Thyroid gland (tissue), 4 donors: Measurements from ENCODE around the gene PEX14.

Source experiments
- POLR2A ChIP-seq, 2 donors: fragments of 450-650 bp; IDR thresholded peaks; one replicate each; pipeline ENCODE4 v1.6.1; 2017; ENCODE audit warnings: antibody characterized with exemption in 2 of 2, mild to moderate bottlenecking in 2 of 2, moderate library complexity in 1 of 2
- TF ChIP-seq, protein P1 (sequence below), 6 experiments: fragments of 200-600 bp in 3 of 6; fragments of 450-650 bp in 3 of 6; sonication (generic) in 3 of 6; IDR thresholded peaks; one replicate each; pipeline ENCODE4 v1.5.1; 2016 to 2019; ENCODE audit warnings: antibody characterized with exemption in 6 of 6, mild to moderate bottlenecking in 2 of 6, inconsistent platforms in 1 of 6, moderate library complexity in 1 of 6

DNA sequence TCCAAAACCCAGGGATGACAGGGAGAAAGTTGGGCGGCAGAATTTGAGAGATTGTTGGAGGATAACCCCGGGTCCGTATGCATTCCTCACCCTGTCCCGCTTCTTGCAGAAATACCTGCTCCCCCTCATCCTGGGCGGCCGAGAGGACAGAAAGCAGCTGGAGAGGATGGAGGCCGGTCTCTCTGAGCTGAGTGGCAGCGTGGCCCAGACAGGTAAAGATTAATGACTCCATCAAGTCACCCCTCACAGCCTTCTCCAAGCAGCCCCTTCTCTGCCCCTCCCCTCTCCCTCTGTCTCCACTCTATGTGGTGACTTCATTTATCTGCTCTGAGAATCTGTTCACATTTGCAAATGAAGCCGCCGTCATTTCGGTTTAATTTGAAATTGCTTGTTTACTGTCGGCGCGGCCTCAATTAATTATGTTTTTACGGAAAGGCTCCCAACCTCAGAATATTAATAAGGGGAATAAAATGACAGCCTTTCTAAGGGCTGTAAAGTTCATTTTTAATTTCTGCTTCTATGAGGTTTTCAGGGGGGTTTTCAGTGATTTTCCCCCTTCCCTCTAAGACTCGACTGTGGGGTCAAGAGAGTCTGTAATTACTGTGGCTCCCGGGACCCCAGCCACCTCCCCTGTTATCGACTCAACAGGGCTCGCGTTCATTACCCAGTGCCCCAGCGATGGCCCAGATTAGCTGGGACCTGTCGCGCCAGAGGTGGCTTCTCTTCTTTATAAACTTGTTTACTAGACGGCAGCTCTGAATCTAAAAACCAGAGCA lies 148.3 kb downstream of the PEX14 start:
- TF ChIP-seq POLR2A (IDR thresholded peaks at IDR 0.05) = no peak
- TF ChIP-seq, protein P1, sequence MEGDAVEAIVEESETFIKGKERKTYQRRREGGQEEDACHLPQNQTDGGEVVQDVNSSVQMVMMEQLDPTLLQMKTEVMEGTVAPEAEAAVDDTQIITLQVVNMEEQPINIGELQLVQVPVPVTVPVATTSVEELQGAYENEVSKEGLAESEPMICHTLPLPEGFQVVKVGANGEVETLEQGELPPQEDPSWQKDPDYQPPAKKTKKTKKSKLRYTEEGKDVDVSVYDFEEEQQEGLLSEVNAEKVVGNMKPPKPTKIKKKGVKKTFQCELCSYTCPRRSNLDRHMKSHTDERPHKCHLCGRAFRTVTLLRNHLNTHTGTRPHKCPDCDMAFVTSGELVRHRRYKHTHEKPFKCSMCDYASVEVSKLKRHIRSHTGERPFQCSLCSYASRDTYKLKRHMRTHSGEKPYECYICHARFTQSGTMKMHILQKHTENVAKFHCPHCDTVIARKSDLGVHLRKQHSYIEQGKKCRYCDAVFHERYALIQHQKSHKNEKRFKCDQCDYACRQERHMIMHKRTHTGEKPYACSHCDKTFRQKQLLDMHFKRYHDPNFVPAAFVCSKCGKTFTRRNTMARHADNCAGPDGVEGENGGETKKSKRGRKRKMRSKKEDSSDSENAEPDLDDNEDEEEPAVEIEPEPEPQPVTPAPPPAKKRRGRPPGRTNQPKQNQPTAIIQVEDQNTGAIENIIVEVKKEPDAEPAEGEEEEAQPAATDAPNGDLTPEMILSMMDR (IDR thresholded peaks at IDR 0.05) = no peak
